ENCODE measurements around the gene LRRTM4. TPM values are rescaled to one million over a fixed set of nuclear protein-coding genes. Genes with fewer than 3 reads are reported as not detected.

Gene LRRTM4
- total RNA-seq, 1 donor from 2014 or later = 0.41 TPM

DNA sequence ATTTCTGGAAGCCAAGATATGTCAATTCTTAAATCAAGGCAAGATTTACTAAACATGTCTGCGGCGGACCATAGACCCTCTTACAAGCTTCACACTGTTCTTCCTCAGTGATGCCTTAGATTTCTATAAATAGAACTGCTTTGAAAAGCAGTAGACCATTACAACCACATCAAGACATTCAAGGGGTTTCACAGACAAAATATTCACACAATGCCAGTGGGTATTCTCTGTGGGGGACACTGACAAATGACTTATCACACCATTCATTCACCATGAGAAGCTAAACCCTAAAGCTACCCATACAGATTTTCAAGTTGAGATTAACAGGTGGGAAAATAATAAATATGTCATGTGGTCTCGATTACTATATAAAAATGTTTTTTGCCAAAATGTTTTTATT, 15.9 kb upstream of the LRRTM4 start:
- intact Hi-C loops (cut with DNase I) = no loop called here
- DNase-seq (no peak), ATAC-seq (no peak)
- Histone ChIP-seq H3K4me3 (no peak overlapping the region), H3K36me3 (no peaks in the 10 kb centered on the region), H3K27me3 (no peaks in the 10 kb centered on the region), H3K9me3 (no peaks in the 10 kb centered on the region), H3K27ac (no peak overlapping the region), H3K4me1 (no peaks in the 10 kb centered on the region)
- TF ChIP-seq, protein P1, sequence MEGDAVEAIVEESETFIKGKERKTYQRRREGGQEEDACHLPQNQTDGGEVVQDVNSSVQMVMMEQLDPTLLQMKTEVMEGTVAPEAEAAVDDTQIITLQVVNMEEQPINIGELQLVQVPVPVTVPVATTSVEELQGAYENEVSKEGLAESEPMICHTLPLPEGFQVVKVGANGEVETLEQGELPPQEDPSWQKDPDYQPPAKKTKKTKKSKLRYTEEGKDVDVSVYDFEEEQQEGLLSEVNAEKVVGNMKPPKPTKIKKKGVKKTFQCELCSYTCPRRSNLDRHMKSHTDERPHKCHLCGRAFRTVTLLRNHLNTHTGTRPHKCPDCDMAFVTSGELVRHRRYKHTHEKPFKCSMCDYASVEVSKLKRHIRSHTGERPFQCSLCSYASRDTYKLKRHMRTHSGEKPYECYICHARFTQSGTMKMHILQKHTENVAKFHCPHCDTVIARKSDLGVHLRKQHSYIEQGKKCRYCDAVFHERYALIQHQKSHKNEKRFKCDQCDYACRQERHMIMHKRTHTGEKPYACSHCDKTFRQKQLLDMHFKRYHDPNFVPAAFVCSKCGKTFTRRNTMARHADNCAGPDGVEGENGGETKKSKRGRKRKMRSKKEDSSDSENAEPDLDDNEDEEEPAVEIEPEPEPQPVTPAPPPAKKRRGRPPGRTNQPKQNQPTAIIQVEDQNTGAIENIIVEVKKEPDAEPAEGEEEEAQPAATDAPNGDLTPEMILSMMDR (IDR thresholded peaks at IDR 0.05) = no peak

DNA sequence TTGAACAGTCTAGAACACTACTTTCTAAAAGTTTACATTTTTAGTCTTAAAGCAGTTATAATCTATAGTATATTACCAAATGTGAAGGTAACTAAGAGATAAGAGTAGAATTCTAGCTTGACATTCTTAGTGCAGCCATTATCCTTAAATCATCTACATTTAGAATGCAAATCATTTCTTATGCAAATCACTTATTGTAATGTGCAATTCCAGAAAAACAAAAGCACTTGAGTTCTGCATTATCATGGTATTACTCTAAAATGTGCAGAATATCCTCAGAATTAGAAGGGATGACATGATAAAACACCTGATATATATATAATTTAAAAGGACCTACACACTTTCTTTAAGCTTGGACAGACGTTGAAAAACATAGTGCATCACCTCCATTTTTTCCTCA, 712 bp upstream of the LRRTM4 start:
- no peak overlapping the region for H3K4me3 ChIP-seq
- TF ChIP-seq, protein P1 (IDR thresholded peaks at IDR 0.05) = no peak
- DNase-seq (no peak), ATAC-seq (no peak)
- H3K36me3 ChIP-seq = no peaks in the 10 kb centered on the region
- H3K4me1 ChIP-seq = no peaks in the 10 kb centered on the region
- H3K9me3 ChIP-seq = no peaks in the 10 kb centered on the region
- H3K27ac ChIP-seq = no peak overlapping the region
- intact Hi-C loops (cut with DNase I) = no loop called here
- H3K27me3 ChIP-seq = no peaks in the 10 kb centered on the region

DNA sequence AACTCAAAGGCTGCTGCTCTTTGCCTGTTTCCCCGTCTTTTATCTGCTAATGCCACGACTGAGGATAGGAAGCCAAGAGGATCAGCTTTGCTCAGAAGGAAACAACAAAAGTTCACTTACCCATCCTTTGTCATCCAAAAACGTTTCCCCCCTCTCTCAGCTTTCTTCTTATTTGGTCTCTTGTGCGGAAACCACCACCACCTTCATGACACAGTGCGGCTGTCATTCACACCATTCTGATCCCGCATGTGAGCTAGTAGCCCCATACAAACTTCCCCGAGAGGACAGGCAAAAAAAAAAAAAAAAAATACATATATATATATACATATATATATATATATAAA, 656 bp downstream of the LRRTM4 start:
- Histone ChIP-seq H3K4me1 (no peaks in the 10 kb centered on the region), H3K36me3 (no peaks in the 10 kb centered on the region), H3K4me3 (no peak overlapping the region), H3K27ac (no peak overlapping the region), H3K9me3 (no peaks in the 10 kb centered on the region), H3K27me3 (no peaks in the 10 kb centered on the region)
- ATAC-seq (no peak), DNase-seq (no peak)
- intact Hi-C loops (cut with DNase I) = no loop called here
- TF ChIP-seq, protein P1 (IDR thresholded peaks at IDR 0.05) = no peak

DNA sequence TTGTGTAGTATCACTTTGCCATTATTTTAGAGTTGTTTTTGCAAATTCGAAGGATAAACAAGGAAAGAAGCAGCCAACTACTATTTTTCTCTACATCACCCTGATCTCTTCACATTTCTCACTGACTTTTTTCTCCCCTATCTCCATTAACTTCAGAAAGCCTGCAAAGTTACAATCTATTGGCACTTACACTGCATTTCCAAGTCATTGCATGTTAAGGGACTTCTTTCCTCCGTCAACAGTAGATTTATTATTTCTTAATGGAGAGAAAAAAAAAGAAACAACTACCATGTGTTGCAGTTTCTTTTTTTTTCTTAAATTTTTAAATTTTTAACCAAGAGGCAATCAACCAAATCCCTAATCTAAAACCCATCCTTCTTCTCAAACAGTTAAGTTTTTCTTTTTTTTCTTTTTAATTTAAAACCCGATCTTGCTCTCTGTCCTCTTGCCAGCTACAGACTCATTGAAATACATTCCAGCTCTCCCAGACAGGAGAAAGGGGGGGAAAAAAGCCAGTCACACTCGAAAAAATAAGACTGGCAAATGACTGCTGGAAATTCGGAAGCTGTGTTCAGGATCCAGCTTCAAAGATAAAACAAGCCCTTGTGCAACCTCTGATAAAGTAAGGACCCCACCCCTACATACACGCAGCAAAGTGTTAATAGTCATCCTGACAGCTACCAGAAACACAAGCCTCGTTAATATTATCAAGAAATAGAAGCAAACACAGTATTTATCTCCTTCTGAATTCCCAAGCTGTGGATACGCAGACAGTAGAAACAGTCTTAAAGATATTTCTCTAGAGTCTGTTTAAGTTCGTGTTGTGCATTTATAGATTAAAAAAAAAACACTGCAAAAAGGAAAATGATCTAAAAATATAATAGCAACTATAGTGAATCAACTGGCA, 1.3 kb downstream of the LRRTM4 start:
- Histone ChIP-seq H3K27me3 (no peaks in the 10 kb centered on the region), H3K27ac (no peak overlapping the region), H3K4me3 (no peak overlapping the region), H3K36me3 (no peaks in the 10 kb centered on the region), H3K4me1 (no peaks in the 10 kb centered on the region), H3K9me3 (no peaks in the 10 kb centered on the region)
- ATAC-seq (no peak), DNase-seq (no peak)
- intact Hi-C loops (cut with DNase I) = no loop called here
- TF ChIP-seq, protein P1 (IDR thresholded peaks at IDR 0.05) = no peak

DNA sequence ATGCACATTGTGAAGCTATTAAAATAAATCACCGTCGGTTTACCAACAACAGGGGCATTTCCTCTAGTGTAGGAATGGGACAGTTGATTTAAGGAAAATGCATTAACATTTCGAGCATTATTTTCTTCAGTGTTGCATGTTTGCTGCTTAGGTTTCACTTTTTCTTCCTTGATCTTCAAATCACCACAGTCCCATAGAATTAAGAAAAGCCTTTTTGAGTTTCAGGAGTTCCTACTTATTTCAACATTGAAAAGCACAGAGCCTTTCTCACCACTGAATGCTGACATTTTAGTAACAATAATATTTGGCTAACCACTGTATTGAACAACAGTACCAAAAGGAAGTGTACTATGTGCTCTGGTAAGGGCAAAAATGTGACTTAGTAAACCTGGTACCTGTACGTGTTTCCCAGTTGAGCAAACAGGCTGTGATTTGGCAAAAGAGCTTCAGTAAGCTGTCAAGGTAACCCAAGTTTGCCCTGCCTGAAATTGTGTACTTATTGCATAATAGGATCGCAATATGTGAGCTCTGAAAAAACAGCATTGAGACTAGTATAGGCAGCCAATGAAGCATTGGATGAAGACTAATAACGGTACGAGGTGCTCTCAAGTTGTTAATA, 2.2 kb downstream of the LRRTM4 start:
- H3K27ac ChIP-seq = no peak overlapping the region
- H3K9me3 ChIP-seq = no peaks in the 10 kb centered on the region
- TF ChIP-seq, protein P1 (IDR thresholded peaks at IDR 0.05) = no peak
- DNase-seq (no peak), ATAC-seq (peak; percentile 24)
- no peaks in the 10 kb centered on the region for H3K27me3 ChIP-seq
- intact Hi-C loops (cut with DNase I) = no loop called here
- H3K4me3 ChIP-seq = no peak overlapping the region
- no peaks in the 10 kb centered on the region for H3K4me1 ChIP-seq
- H3K36me3 ChIP-seq = no peaks in the 10 kb centered on the region

Data from upper lobe of right lung (tissue), 1 donor.